Endothelial cell of umbilical vein (primary cell): Measurements from ENCODE around the gene PPP1R13B. TPM values are rescaled to one million over a fixed set of nuclear protein-coding genes. Genes with fewer than 3 reads are reported as not detected.

Experiments used
- BruUV-seq: library from RNA; stranded (reverse); fragments of 400-500 nt; replicated peaks from 2 replicates; lab custom pipeline; 2021; lab: Mats Ljungman, UMichigan
- CTCF ChIA-PET: fragments of 300-600, 350-600 bp; sonication (Branson Sonifier 250); formaldehyde crosslinking; loops from one replicate; lab custom pipeline; 2021; ENCODE audit warnings: antibody characterized with exemption, inconsistent platforms; lab: Charles Lee
- POLR2A ChIA-PET: fragments of 300-600, 350-600 bp; sonication (Branson Sonifier 250); formaldehyde crosslinking; loops from one replicate; lab custom pipeline; 2021; ENCODE audit warnings: antibody characterized with exemption, inconsistent platforms; lab: Charles Lee
- DNase-seq: peaks from one replicate; pipeline ENCODE4 v3.0.0-alpha.2; 2011; ENCODE audit warnings: low read depth, low spot score
- FAIRE-seq: peaks from 2 replicates; lab custom pipeline; 2011; peaks lifted over from hg19 to GRCh38; lab: Jason Lieb, UNC
- H2AFZ ChIP-seq: 2 replicates; pipeline ENCODE4 v1.6.0; 2012; ENCODE audit warnings: low read depth, low read length, control low read depth, inconsistent platforms
- H3K27ac ChIP-seq: 2 replicates; pipeline ENCODE4 v1.5.1; 2011; ENCODE audit warnings: low read depth, mild to moderate bottlenecking, control low read depth, low read length, moderate library complexity; ENCODE audit not compliant: insufficient read depth
- H3K27me3 ChIP-seq, 2 experiments: 2 replicates each; pipeline versions ENCODE4 v1.6.0 to v1.6.1; 2011; ENCODE audit warnings: low read length in 2 of 2, mixed read lengths in 1 of 2; ENCODE audit not compliant: control insufficient read depth in 2 of 2, insufficient read depth in 2 of 2
- H3K36me3 ChIP-seq, 2 experiments: 2 replicates in 1 of 2; 3 replicates in 1 of 2; pipeline ENCODE4 v1.5.1; 2011; ENCODE audit warnings: low read length in 2 of 2, mild to moderate bottlenecking in 1 of 2, moderate library complexity in 1 of 2; ENCODE audit not compliant: control insufficient read depth in 2 of 2, insufficient read depth in 2 of 2; ENCODE audit errors: extremely low read depth in 1 of 2
- H3K4me1 ChIP-seq: 3 replicates; pipeline ENCODE4 v1.5.1; 2011; ENCODE audit warnings: mild to moderate bottlenecking, low read length; ENCODE audit not compliant: control insufficient read depth, insufficient read depth; ENCODE audit errors: extremely low read depth
- H3K4me2 ChIP-seq: 2 replicates; pipeline ENCODE4 v1.6.1; 2011; ENCODE audit warnings: low read length, control low read depth, mixed read lengths; ENCODE audit not compliant: insufficient read depth
- H3K4me3 ChIP-seq, 3 experiments: fragments of 200-600 bp in 1 of 3; sonication (generic), shearing (Covaris generic) in 1 of 3; replicated peaks in 1 of 3; 2 replicates each; pipeline ENCODE4 v1.5.1; 2011 to 2016; ENCODE audit warnings: control low read depth in 3 of 3, low read length in 3 of 3, mild to moderate bottlenecking in 2 of 3, inconsistent platforms in 1 of 3, low read depth in 1 of 3, moderate library complexity in 1 of 3; ENCODE audit not compliant: insufficient read depth in 1 of 3
- H3K79me2 ChIP-seq: 2 replicates; pipeline ENCODE4 v1.6.0; 2012; ENCODE audit warnings: low read length, inconsistent platforms; ENCODE audit not compliant: control insufficient read depth, insufficient read depth
- H3K9ac ChIP-seq: replicated peaks from 2 replicates; pipeline ENCODE3; 2011; ENCODE audit warnings: low read length, control low read depth; ENCODE audit not compliant: insufficient read depth; ENCODE audit errors: extremely low read depth
- H3K9me1 ChIP-seq: replicated peaks from 3 replicates; pipeline ENCODE4 v1.6.0; 2011; ENCODE audit warnings: mild to moderate bottlenecking, low read length; ENCODE audit not compliant: control insufficient read depth, insufficient read depth; ENCODE audit errors: extremely low read depth
- H3K9me3 ChIP-seq: replicated peaks from 2 replicates; pipeline ENCODE4 v1.5.1; 2012; ENCODE audit warnings: low read length, inconsistent platforms; ENCODE audit not compliant: control insufficient read depth, insufficient read depth
- H4K20me1 ChIP-seq: replicated peaks from 2 replicates; pipeline ENCODE3; 2011; ENCODE audit warnings: mild to moderate bottlenecking, low read length; ENCODE audit not compliant: control insufficient read depth, insufficient read depth; ENCODE audit errors: extremely low read depth
- CTCF ChIP-seq, 2 donors: IDR thresholded peaks; 1 replicate in 1 of 2; 2 replicates in 1 of 2; pipeline ENCODE4 v1.5.1; 2011; ENCODE audit warnings: low read length in 2 of 2, mild to moderate bottlenecking in 2 of 2, moderate library complexity in 2 of 2, control low read depth in 1 of 2, inconsistent platforms in 1 of 2, low read depth in 1 of 2; ENCODE audit not compliant: insufficient read depth in 1 of 2; ENCODE audit errors: extremely low read depth in 1 of 2
- EZH2 ChIP-seq: IDR thresholded peaks from 2 replicates; pipeline ENCODE4 v1.6.1; 2012; ENCODE audit warnings: borderline replicate concordance, low read depth, mild to moderate bottlenecking, moderate library complexity, low read length, inconsistent platforms; ENCODE audit not compliant: severe bottlenecking
- FOS ChIP-seq: IDR thresholded peaks from 2 replicates; pipeline ENCODE4 v1.6.1; 2011; ENCODE audit warnings: mild to moderate bottlenecking, low read length, moderate library complexity, borderline replicate concordance; ENCODE audit not compliant: insufficient read depth
- GATA2 ChIP-seq: IDR thresholded peaks from 2 replicates; pipeline ENCODE4 v1.7.0; 2011; ENCODE audit warnings: low read depth, mild to moderate bottlenecking, moderate library complexity, mixed read lengths, low read length; ENCODE audit not compliant: insufficient read length, insufficient read depth
- JUN ChIP-seq: IDR thresholded peaks from 2 replicates; pipeline ENCODE4 v1.6.1; 2011; ENCODE audit warnings: borderline replicate concordance, low read depth; ENCODE audit not compliant: insufficient read length, insufficient read depth
- MAX ChIP-seq: IDR thresholded peaks from 2 replicates; pipeline ENCODE4 v1.6.1; 2011; ENCODE audit not compliant: insufficient read depth, insufficient read length
- MYC ChIP-seq: IDR thresholded peaks from one replicate; pipeline ENCODE4 v1.6.1; 2011; ENCODE audit warnings: mild to moderate bottlenecking, low read depth, low read length
- POLR2A ChIP-seq: IDR thresholded peaks from 2 replicates; pipeline ENCODE4 v1.6.1; 2012; ENCODE audit warnings: low read depth, mild to moderate bottlenecking, control low read depth, low read length
- POLR2AphosphoS5 ChIP-seq: IDR thresholded peaks from 2 replicates; pipeline ENCODE4 v1.6.1; 2012; ENCODE audit warnings: low read depth, mild to moderate bottlenecking, control low read depth, low read length, moderate library complexity; ENCODE audit not compliant: insufficient read depth
- dilution Hi-C: fragments of 300-500 bp; cut with MboI; formaldehyde crosslinking; loops from one replicate; pipeline ENCODE4 v1.15.0; 2019; ENCODE audit warnings: low sequenced_read_pairs; ENCODE audit not compliant: extremely low pct_ligation_motif_present
- intact Hi-C: fragments of 100-400 bp; cut with micrococcal nuclease; formaldehyde crosslinking; loops from one replicate; pipeline ENCODE4 v1.10.0; 2022
- polyA plus RNA-seq, 4 experiments: library from polyadenylated mRNA; depleted of rRNA in 3 of 4; stranded (reverse) in 3 of 4; unstranded in 1 of 4; fragments of >200 nt; gene quantifications; 2 replicates each; pipeline versions ENCODE4 v1.2.1 to v1.2.3, GENCODE V29; 2011 to 2012; ENCODE audit warnings: missing spikeins in 1 of 4
- total RNA-seq: library from RNA; stranded (reverse); gene quantifications from 2 replicates; pipeline ENCODE4 v1.2.3, GENCODE V29; 2021

PPP1R13B gene
- total and polyA plus RNA-seq, 2 donors (not counting 3 experiments of a cell fraction or from before 2014, with no cell fraction given): 10.0 to 30.0 TPM

- Histone ChIP-seq H3K36me3 (no peaks in the 10 kb centered on the region), H3K9me1 (no peaks in the 10 kb centered on the region), H2AFZ (no peak overlapping the region), H3K9ac (no peak overlapping the region), H3K4me3 (no peak overlapping the region), H4K20me1 (no peaks in the 10 kb centered on the region), H3K79me2 (peaks cover 13% of the 10 kb centered on the region), H3K4me2 (no peak overlapping the region), H3K4me1 (peaks cover 3% of the 10 kb centered on the region), H3K27ac (no peak overlapping the region), H3K9me3 (no peaks in the 10 kb centered on the region), H3K27me3 (no peaks in the 10 kb centered on the region)
- FAIRE-seq (no peak), DNase-seq (peak; percentile 74)
- TF ChIP-seq POLR2AphosphoS5 (no peak), JUN (no peak), POLR2A (no peak), CTCF (IDR thresholded peaks at IDR 0.05; ENCODE audit: extremely low read depth in 1 of 2, insufficient read depth in 1 of 2, low read depth in 1 of 2, low read length in 2 of 2) (no peak), EZH2 (no peak), FOS (no peak), MYC (no peak), MAX (no peak), GATA2 (no peak)
- intact Hi-C loops: no loop called here
- no TSS peak for BruUV-seq
- POLR2A ChIA-PET: no interaction called here
- dilution Hi-C loops: no loop called here
- CTCF ChIA-PET: interaction anchor here (1.2 to 3.7 kb wide), 3 partner anchors 9 to 72 kb away, joined by 3 to 16 read pairs (median 4); no protein-coding TSS in a partner anchor
Observed at GRCh38 chr14:103828315-103828967, 18.9 kb downstream of the PPP1R13B start.
